ENCODE data around the gene PDE1C. TPM values are rescaled to one million over a fixed set of nuclear protein-coding genes. Genes with fewer than 3 reads are reported as not detected.

PDE1C gene
- total RNA-seq, 2 donors from 2014 or later, result not detected

GRCh38 chr7:31926991-31927584 is 143.1 kb downstream of the PDE1C start:
- no peaks in the 10 kb centered on the region for H3K9me3 ChIP-seq (ENCODE audit: control insufficient read depth, low read length, poor library complexity, severe bottlenecking)
- Mint-ChIP-seq H3K27ac (no peak overlapping the region), H3K27me3 (no peaks in the 10 kb centered on the region), H3K4me3 (no peak overlapping the region), H3K4me1 (no peaks in the 10 kb centered on the region), H3K36me3 (ENCODE audit: low read depth) (no peaks in the 10 kb centered on the region)
- DNase-seq, result no peak
- no peak for ATAC-seq

- no peaks in the 10 kb centered on the region for H3K9me3 ChIP-seq (ENCODE audit: control insufficient read depth, low read length, poor library complexity, severe bottlenecking)
- Mint-ChIP-seq H3K36me3 (ENCODE audit: low read depth) (no peaks in the 10 kb centered on the region), H3K27me3 (no peaks in the 10 kb centered on the region), H3K4me1 (no peaks in the 10 kb centered on the region), H3K27ac (no peak overlapping the region), H3K4me3 (no peak overlapping the region)
- DNase-seq, result no peak
- no peak for ATAC-seq
Measured at GRCh38 chr7:31925753-31926454, 144.3 kb downstream of the PDE1C start.

GRCh38 chr7:31924251-31924650 is 146.0 kb downstream of the PDE1C start:
- no peaks in the 10 kb centered on the region for H3K9me3 ChIP-seq (ENCODE audit: control insufficient read depth, low read length, poor library complexity, severe bottlenecking)
- no peak for DNase-seq
- no peak for ATAC-seq
- no peaks in the 10 kb centered on the region for H3K27me3 Mint-ChIP-seq
- H3K36me3 Mint-ChIP-seq (ENCODE audit: low read depth), result no peaks in the 10 kb centered on the region
- no peak overlapping the region for H3K27ac Mint-ChIP-seq
- H3K4me3 Mint-ChIP-seq, result no peak overlapping the region
- H3K4me1 Mint-ChIP-seq, result no peaks in the 10 kb centered on the region

GRCh38 chr7:31922848-31923247 is 147.4 kb downstream of the PDE1C start:
- H3K9me3 ChIP-seq (ENCODE audit: control insufficient read depth, low read length, poor library complexity, severe bottlenecking), result no peaks in the 10 kb centered on the region
- DNase-seq, result no peak
- H3K4me3 Mint-ChIP-seq, result no peak overlapping the region
- no peak overlapping the region for H3K27ac Mint-ChIP-seq
- no peaks in the 10 kb centered on the region for H3K4me1 Mint-ChIP-seq
- H3K27me3 Mint-ChIP-seq, result no peaks in the 10 kb centered on the region
- no peaks in the 10 kb centered on the region for H3K36me3 Mint-ChIP-seq (ENCODE audit: low read depth)
- ATAC-seq, result no peak

GRCh38 chr7:31921047-31921446 is 149.2 kb downstream of the PDE1C start:
- no peaks in the 10 kb centered on the region for H3K9me3 ChIP-seq (ENCODE audit: control insufficient read depth, low read length, poor library complexity, severe bottlenecking)
- no peak overlapping the region for H3K27ac Mint-ChIP-seq
- no peaks in the 10 kb centered on the region for H3K4me1 Mint-ChIP-seq
- no peaks in the 10 kb centered on the region for H3K27me3 Mint-ChIP-seq
- ATAC-seq (no peak), DNase-seq (no peak)
- no peak overlapping the region for H3K4me3 Mint-ChIP-seq
- H3K36me3 Mint-ChIP-seq (ENCODE audit: low read depth), result no peaks in the 10 kb centered on the region

- no peak overlapping the region for H3K27ac Mint-ChIP-seq
- no peaks in the 10 kb centered on the region for H3K27me3 Mint-ChIP-seq
- no peaks in the 10 kb centered on the region for H3K4me1 Mint-ChIP-seq
- H3K9me3 ChIP-seq (ENCODE audit: control insufficient read depth, low read length, poor library complexity, severe bottlenecking), result no peaks in the 10 kb centered on the region
- no peak overlapping the region for H3K4me3 Mint-ChIP-seq
- ATAC-seq (no peak), DNase-seq (no peak)
- H3K36me3 Mint-ChIP-seq (ENCODE audit: low read depth), result no peaks in the 10 kb centered on the region
Measured at GRCh38 chr7:31919678-31920369, 150.4 kb downstream of the PDE1C start.

- H3K36me3 Mint-ChIP-seq (ENCODE audit: low read depth), result no peaks in the 10 kb centered on the region
- H3K9me3 ChIP-seq (ENCODE audit: control insufficient read depth, low read length, poor library complexity, severe bottlenecking), result no peaks in the 10 kb centered on the region
- H3K4me3 Mint-ChIP-seq, result no peak overlapping the region
- no peak for DNase-seq
- no peaks in the 10 kb centered on the region for H3K4me1 Mint-ChIP-seq
- no peak overlapping the region for H3K27ac Mint-ChIP-seq
- ATAC-seq, result no peak
- H3K27me3 Mint-ChIP-seq, result no peaks in the 10 kb centered on the region
Measured at GRCh38 chr7:31918706-31919393, 151.4 kb downstream of the PDE1C start.

GRCh38 chr7:31917256-31917655 is 153.0 kb downstream of the PDE1C start:
- no peaks in the 10 kb centered on the region for H3K9me3 ChIP-seq (ENCODE audit: control insufficient read depth, low read length, poor library complexity, severe bottlenecking)
- ATAC-seq (no peak), DNase-seq (no peak)
- H3K27me3 Mint-ChIP-seq, result no peaks in the 10 kb centered on the region
- H3K4me1 Mint-ChIP-seq, result no peaks in the 10 kb centered on the region
- no peak overlapping the region for H3K27ac Mint-ChIP-seq
- no peak overlapping the region for H3K4me3 Mint-ChIP-seq
- no peaks in the 10 kb centered on the region for H3K36me3 Mint-ChIP-seq (ENCODE audit: low read depth)

GRCh38 chr7:31910191-31910590 is 160.0 kb downstream of the PDE1C start:
- H3K27me3 Mint-ChIP-seq, result no peaks in the 10 kb centered on the region
- no peak for ATAC-seq
- no peak overlapping the region for H3K4me3 Mint-ChIP-seq
- no peaks in the 10 kb centered on the region for H3K4me1 Mint-ChIP-seq
- H3K9me3 ChIP-seq (ENCODE audit: control insufficient read depth, low read length, poor library complexity, severe bottlenecking), result no peaks in the 10 kb centered on the region
- DNase-seq, result no peak
- no peaks in the 10 kb centered on the region for H3K36me3 Mint-ChIP-seq (ENCODE audit: low read depth)
- no peak overlapping the region for H3K27ac Mint-ChIP-seq

GRCh38 chr7:31906479-31907171 is 163.6 kb downstream of the PDE1C start:
- H3K9me3 ChIP-seq (ENCODE audit: control insufficient read depth, low read length, poor library complexity, severe bottlenecking), result no peaks in the 10 kb centered on the region
- Mint-ChIP-seq H3K4me3 (no peak overlapping the region), H3K36me3 (ENCODE audit: low read depth) (no peaks in the 10 kb centered on the region), H3K27me3 (no peaks in the 10 kb centered on the region), H3K4me1 (no peaks in the 10 kb centered on the region), H3K27ac (no peak overlapping the region)
- DNase-seq, result no peak
- ATAC-seq, result no peak

- no peaks in the 10 kb centered on the region for H3K9me3 ChIP-seq (ENCODE audit: control insufficient read depth, low read length, poor library complexity, severe bottlenecking)
- H3K4me3 Mint-ChIP-seq, result no peak overlapping the region
- H3K27me3 Mint-ChIP-seq, result no peaks in the 10 kb centered on the region
- ATAC-seq (no peak), DNase-seq (no peak)
- no peaks in the 10 kb centered on the region for H3K36me3 Mint-ChIP-seq (ENCODE audit: low read depth)
- no peak overlapping the region for H3K27ac Mint-ChIP-seq
- H3K4me1 Mint-ChIP-seq, result no peaks in the 10 kb centered on the region
Measured at GRCh38 chr7:31903962-31904361, 166.2 kb downstream of the PDE1C start.

- Mint-ChIP-seq H3K4me1 (no peaks in the 10 kb centered on the region), H3K27me3 (no peaks in the 10 kb centered on the region), H3K36me3 (ENCODE audit: low read depth) (no peaks in the 10 kb centered on the region), H3K27ac (no peak overlapping the region), H3K4me3 (no peak overlapping the region)
- DNase-seq (no peak), ATAC-seq (no peak)
- no peaks in the 10 kb centered on the region for H3K9me3 ChIP-seq (ENCODE audit: control insufficient read depth, low read length, poor library complexity, severe bottlenecking)
Measured at GRCh38 chr7:31899356-31899927, 170.8 kb downstream of the PDE1C start.

- DNase-seq (no peak), ATAC-seq (no peak)
- H3K27ac Mint-ChIP-seq, result no peak overlapping the region
- H3K27me3 Mint-ChIP-seq, result no peaks in the 10 kb centered on the region
- H3K9me3 ChIP-seq (ENCODE audit: control insufficient read depth, low read length, poor library complexity, severe bottlenecking), result no peaks in the 10 kb centered on the region
- no peaks in the 10 kb centered on the region for H3K4me1 Mint-ChIP-seq
- H3K36me3 Mint-ChIP-seq (ENCODE audit: low read depth), result no peaks in the 10 kb centered on the region
- no peak overlapping the region for H3K4me3 Mint-ChIP-seq
Measured at GRCh38 chr7:31896925-31897324, 173.3 kb downstream of the PDE1C start.

Measured in T-helper 17 cell (primary cell).